CD4-positive, alpha-beta T cell treated with Interleukin-21 for 1 hour (primary cell): ENCODE measurements around the gene PKD2.
"Not testable (repeated sequence)": the region's sequence is repeated elsewhere in the genome, so short reads cannot be mapped to it uniquely, and the experiment has no call there.

Experiments used
- DNase-seq: peaks from one replicate; pipeline ENCODE4 v3.0.0-alpha.2; 2020

The PKD2 gene

DNA sequence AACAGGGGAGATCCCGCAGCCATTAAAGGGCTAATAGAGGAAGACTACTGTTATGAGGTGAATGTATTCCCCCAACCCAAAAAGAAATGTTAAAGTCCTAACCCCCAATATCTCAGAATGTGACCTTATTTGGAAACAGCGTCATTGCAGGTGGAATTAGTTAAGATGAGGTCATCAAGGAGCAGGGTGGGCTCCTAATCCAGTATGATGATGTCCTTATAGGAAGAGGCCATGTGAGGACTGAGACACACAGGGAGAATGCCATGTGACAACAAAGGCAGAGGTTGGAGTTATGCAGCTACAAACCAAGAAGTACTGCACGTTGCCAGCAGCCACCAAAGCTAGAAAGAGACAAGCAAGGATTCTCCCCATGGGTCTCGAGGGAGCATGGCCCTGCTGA is 17.7 kb upstream of the PKD2 start:
- DNase-seq: no peak

DNA sequence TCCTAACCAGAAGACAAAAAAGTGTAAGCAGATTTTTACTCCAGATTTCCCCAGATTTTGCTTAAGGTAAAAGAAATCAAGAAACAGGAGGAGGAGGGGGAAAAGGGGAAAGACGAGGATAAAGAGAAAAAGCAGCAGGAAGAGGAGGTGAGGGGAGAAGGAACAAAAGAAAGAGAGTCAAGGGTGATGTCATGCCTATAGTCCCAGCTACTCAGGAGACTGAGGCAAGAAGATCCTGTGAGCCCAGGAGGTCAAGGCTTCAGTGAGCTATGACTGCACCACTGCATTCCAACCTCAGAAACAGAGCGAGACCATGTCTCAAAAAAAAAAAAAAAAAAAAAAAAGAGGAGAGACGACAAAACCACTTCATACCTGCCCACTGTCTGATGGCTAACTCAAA is 12.0 kb upstream of the PKD2 start:
- DNase-seq: no peak

DNA sequence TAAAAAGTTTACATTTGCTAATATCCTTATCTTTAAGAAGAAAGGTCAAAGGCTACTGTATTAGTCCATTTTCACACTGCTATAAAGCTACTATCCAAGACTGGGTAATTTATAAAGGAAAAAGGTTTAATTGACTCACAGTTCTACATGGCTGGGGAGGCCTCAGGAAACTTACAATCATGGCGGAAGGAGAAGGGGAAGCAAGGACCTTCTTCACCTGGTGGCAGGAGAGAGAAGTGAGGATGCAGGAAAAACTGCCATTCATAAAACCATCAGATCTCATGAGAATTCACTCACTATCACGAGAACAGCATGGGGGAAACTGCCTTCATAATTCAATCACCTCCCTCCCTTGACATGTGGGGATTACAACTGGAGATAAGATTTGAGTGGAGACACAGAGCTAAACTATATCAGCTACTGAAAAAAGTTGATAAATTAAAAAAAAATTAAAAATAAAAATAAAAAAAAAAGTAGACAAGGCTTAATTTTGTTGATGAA is 8.2 kb upstream of the PKD2 start:
- DNase-seq: not testable (repeated sequence)

DNA sequence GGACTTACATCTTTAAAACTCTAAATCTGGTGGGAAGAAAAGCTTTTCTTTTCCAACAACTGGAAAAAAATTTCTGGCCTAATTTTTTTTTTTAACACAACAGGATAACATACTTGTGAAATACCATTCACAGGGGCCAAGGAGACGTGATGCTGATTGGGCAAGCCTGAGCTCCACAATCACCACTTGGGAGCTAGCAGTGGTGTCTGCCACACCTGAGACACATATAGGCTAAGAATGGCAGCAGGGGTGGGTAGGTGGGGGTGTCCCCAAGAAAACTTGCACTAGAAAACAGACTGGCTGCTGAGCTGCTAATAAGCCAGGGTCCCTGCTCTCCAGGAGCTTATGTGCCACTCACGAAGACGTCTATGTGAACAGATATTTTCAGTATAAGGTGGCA is 5.6 kb upstream of the PKD2 start:
- no peak for DNase-seq

DNA sequence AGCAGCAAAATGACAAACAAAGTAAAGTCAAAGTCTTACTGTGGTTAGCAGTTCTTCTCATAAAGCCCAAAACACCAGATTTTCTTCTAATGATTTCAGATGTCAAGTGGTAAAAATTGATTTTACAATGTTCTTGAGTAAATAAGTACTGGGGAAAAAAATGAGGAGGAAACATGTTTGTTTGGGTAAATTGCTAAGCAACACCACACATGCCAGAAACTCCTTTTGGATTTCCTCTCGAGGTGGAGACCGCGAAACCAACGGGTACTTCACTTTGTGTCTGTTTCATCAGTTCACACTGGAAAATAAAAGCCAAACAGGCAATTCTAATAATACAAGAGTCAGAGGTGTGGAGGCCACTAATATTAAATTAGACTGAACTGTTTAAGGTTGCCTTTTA is 4.6 kb upstream of the PKD2 start:
- DNase-seq: no peak

DNA sequence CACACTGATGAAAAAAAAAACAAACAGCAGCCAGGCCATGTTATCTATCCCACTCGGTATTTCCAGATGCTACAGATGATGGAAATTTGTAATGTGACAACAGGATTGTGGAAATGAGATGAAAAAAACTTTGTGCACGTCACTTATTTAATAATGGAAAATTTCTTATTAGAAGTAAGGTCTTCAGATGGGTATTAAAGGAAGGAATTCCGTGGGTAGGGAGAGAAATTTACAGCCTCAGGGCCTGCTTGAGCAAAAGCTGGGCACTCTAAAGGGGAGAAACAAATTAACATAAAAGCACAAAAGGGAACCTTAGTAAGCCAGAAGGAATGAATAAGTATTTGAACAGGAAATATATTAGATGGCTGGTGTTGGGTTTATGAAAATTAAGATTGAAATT is 4.2 kb upstream of the PKD2 start:
- no peak for DNase-seq

DNA sequence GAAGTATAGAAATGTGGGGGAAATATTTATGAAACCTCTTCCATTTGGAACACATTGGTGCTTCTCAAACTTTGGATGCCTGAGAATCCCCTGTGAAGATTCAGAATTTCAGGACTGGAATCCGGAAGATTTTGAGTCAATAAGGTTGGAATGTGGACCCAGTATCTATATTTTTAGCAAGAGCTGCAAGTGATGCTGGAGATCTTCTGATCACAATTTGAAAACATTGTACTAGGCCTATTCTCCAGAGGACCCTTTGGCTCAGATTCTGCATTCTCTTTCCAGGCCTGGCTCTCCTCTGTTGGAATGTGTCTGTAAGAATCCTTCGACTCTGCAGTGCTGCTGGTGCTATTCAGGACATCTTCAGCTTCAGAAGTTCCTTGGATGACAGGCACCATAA is 2.4 kb upstream of the PKD2 start:
- DNase-seq: no peak

DNA sequence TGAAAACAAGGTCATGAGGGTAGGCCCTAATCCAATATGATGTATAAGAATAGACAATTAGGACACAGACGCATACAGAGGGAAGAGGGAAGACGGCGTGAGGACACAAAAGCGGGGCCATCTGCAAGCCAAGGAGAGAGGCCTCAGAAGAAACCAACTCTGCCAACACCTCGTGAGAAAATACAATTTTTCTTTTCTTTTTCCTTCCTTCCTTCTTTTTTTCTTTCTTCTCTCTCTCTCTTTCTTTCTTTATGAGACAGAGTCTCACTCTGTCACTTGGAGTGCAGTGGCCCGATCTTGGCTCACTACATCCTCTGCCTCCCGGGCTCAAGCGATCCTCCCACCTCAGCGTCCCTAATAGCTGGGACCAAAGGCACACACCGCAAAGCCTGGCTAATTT is 1.5 kb upstream of the PKD2 start:
- no peak for DNase-seq

DNA sequence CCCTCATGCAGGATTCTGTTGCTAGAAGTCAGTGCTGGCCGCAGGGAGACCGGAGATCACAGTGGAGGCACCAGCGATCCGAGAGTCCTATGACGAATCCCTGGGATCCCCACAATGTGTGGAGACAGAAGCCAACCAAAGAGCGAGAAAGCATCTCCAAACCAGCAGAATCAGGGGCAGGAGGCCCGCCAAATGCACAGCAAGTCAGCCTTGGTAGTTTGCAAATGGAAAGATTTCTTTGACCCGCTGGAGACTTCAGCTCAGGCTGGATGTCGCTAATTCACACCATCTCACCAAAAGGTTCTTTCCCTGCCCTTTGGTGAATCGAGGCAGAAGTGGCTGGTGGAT is 505 bp upstream of the PKD2 start:
- no peak for DNase-seq

DNA sequence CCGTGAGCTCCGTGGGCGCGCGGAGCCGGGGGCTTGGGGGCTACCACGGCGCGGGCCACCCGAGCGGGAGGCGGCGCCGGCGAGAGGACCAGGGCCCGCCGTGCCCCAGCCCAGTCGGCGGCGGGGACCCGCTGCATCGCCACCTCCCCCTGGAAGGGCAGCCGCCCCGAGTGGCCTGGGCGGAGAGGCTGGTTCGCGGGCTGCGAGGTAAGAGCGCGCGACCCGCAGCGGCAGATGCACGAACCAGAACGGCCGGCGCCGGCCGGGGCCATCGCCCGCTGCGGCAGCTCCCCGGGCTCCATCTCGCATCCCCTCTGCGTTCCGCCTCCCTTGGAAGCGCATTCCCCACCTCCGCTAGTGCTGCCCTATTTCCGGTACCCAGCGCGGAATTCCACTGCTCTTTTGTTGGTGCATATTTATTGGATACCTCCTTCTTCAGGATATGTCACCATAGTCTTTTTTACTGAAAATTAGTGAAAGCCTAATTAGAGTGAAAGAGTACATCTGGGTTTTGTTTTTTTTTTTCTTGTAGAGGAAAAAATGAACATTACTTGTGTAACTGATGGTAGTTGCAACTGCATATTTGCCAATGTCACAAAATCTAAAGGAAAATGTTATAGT is 797 bp downstream of the PKD2 start:
- no peak for DNase-seq

DNA sequence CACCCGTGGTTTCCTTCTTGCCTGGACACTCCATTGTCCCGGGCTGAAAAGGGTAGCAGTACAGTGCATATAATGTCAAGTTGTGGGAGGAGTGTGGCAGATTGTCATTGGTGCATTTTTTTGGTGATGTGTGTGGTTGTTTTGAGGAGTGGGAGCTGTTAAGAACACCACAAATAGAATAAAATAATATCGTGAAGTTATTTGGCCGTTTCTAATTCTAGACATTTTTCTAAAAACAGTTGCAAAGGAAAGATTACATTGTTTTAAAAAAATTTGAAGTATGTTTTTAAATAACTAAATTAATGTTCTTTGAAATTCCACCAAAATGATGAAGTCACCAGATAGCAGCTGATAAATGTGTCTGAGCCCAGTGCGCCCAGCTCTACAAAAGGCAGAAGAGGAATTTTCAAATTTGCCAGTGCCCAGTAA is 1.3 kb downstream of the PKD2 start:
- DNase-seq: no peak

DNA sequence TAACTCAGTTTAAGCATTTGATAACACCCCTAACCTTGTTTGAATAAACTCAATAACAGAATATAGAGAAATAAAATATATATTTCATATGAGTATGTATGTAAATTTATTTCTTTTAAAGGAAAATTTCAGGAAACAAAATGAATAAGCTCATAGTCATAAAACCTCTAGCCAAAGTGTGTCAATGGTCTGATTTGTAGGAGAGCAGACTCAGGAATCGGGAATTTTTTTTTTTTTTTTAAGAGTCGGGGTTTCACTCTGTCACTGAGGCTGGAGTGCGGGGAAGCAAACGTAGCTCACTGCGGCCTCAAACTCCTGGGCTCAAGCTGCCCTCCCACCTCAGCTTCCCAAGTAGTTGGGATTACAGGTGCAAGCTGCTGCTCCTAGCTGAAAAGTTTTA is 2.4 kb downstream of the PKD2 start:
- no peak for DNase-seq

DNA sequence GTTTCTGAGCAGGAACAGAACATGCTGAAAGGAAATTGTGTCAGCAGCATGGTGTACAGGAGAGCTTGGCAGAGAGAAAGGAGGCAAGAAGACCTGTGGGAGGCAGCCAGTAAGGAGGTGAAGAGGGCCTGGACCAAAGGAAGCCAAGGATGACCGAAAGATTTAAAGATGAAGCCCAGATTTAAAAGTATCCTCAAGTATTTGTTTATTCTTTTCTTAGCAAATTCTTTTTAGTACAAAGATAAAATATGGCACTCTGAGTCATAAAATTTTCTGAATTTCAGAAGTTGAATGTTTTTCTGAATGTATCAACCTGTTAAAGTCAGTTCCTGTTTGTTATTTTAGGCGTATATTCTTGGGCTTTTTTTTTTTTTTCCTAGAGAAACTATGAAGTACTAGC is 3.5 kb downstream of the PKD2 start:
- no peak for DNase-seq

DNA sequence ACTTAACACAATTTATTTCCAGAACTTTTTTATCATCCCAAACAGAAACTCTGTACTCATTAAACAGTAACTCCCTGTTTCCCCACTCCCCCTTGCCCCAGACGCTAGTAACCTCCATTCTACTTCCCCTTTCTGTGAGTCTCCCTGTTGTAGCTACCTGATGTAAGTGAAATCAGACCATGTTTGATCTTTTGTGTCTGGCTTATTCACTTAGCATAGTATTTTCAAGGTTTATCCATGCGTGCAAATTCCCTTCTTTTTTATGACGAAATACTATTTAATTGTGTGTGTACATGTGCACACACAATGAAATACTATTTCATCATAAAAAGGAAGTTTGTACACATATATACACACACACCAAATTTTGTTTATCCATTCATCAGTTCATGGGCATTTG is 5.2 kb downstream of the PKD2 start:
- DNase-seq: no peak

DNA sequence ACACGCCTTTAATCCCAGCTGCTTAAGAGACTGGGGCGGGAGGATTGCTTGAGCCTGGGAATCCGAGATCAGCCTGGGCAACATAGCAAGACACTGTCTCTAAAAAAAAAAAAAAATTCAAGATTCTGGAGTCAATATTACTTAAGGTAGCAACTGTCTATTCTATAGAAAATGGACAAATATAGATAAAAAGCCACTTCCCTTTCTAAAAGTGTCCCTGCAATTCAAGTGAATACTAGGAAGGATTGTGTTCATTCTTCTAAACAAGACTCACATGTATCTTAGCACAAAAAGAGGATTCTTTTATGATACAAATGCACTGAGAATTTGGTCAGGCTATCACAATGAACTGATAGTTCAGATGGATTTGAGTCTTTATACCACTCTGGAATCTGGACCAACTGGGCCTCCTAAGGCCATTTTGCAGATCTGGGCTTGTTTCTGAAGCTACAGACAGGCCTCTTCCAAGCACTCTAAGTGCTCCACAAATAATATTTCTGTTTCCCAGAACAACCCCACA is 7.0 kb downstream of the PKD2 start:
- no peak for DNase-seq

DNA sequence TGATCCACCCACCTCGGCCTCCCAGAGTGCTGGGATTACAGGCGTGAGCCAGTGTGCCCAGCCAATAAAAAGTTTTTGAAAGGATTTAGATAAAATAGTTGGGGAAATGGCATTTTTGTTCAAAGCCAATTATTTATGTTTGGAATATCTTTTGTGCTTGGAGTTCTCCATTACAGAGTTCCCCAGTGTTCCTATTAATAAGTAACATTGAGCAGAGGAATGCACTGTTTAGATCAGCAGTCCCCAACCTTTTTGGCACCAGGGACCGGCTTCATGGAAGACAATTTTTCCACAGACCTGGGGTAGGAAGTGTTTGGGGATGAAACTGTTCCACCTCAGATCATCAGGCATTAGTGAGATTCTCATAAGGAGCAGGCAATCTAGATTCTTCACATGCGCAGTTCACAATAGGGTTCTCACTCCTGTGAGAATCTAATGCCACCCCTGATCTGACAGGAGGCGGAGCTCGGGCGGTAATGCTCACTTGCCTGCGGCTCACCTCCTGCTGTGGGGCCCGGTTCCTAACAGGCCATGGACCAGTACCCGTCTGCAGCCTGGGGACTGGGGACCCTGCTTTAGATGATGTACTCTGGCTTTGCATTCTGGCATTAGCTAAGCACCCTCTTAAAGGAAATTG is 8.3 kb downstream of the PKD2 start:
- no peak for DNase-seq

DNA sequence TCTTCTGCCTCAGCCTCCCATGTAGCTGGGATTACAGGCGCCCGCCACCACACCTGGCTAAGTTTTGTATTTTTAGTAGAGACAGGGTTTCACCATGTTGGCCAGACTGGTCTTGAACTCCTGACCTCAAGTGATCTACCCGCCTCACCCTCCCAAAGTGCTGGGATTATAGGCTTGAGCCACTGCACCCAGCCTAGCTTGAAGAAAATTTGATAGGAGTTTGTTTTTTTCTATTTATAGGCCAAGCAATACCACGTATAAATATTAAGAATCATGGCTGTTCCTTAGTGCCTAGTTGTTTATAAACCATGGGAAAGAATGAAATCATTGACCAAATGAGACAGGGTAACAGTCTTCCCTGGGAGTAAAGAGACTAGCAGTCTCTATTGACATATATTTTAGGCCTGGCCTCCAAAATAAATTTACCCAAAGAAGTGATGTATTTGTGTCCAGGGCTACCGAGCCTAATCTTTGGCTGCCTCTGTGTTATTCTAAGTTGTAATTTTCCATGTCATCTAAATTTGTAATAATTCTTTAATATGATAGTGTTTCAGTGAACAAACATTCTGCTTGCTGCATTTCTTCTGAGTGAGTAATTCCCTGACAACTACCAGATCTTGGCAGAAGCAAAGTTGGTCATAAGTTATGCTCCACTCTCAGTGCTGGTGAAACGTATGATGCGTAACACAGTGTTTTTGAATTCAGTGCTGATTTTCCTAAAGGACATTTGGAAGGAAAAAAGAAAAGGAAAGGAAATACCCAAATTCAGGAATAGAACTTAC is 10.3 kb downstream of the PKD2 start:
- DNase-seq: no peak

DNA sequence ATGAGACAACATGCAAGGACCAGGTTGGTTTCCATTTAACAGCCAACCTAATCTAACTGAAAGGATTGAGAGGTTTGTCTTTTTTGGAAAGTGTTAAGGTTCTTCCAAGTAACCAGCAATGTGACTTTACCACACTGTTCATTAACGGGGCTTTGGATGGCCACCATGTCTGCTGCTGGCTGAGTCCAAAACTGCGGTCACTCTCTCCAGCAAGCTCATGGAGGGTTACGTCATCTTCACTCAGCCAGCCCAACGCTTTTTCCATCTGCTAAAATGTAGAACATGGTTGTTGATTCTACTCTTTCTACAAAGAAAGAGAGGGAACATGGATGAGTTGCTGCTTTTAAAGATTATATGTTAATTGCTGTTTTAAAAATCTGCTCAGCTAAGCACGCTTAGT is 11.0 kb downstream of the PKD2 start:
- no peak for DNase-seq

DNA sequence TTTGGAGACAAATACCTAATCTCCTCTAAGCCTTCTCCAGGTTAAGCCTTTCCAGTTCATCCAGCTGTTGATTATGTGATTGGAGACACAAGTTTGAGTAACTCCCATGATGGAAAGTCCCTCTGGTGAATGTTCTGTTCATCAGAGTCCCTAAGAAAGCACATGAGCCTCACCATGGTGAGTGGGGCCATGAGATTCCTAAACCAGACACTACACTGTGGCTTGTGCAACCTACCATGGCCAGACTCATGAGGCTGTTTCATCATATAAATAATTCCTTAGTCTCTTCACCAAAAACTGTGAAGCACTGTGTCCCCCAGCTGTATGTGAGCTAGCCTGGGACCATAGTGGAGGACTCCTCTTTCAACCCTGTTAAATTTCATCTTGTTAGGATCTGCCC is 14.4 kb downstream of the PKD2 start:
- no peak for DNase-seq

DNA sequence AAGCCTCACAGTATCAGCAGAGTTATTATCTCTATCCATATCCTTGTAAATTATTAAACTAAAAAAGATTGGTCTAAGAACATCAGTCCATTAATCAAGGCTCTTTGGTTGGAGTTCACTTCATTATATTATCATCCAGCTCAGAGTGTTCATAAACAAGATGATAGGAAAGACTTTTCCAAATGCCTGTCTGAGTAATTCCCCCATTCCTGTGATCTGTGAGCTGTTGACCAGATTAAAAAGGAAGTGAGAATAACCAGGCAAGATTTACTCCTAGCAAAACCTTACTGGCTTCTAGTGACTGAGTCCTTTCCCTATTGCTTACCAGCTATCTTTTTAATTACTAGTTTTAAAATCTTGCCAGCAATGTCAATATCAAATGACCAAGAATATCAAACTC is 14.9 kb downstream of the PKD2 start:
- DNase-seq: no peak

DNA sequence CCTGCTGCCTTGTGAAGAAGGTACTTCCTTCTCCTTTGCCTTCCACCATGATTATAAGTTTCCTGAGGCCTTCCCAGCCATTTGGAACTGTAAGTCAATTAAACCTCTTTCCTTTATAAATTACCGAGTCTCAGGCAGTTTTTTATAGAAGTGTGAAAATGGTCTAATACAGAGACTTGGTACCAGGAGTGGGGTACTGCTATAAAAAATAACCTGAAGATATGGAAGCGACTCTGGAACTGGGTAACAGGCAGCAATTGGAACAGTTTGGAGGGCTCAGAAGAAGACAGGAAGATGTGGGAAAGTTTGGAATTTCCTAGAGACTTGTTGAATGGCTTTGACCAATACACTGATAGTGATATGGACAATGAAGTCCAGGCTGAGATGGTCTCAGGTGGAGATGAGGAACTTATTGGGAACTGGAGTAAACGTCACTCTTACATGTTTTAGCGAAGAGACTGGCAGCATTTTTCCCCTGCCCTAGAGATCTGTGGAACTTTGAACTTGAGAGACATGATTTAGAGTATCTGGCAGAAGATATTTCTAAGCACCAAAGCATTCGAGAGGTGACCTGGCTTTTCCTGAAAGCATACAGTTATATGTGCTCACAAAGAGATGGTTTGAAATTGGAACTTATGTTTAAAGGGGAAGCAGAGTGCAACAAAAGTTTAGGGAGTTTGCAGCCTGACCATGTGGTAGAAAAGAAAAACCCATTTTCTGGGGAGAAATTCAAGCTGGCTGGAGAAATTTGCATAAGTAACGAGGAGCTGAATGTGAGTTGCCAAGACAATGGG is 18.6 kb downstream of the PKD2 start:
- DNase-seq: not testable (repeated sequence)

DNA sequence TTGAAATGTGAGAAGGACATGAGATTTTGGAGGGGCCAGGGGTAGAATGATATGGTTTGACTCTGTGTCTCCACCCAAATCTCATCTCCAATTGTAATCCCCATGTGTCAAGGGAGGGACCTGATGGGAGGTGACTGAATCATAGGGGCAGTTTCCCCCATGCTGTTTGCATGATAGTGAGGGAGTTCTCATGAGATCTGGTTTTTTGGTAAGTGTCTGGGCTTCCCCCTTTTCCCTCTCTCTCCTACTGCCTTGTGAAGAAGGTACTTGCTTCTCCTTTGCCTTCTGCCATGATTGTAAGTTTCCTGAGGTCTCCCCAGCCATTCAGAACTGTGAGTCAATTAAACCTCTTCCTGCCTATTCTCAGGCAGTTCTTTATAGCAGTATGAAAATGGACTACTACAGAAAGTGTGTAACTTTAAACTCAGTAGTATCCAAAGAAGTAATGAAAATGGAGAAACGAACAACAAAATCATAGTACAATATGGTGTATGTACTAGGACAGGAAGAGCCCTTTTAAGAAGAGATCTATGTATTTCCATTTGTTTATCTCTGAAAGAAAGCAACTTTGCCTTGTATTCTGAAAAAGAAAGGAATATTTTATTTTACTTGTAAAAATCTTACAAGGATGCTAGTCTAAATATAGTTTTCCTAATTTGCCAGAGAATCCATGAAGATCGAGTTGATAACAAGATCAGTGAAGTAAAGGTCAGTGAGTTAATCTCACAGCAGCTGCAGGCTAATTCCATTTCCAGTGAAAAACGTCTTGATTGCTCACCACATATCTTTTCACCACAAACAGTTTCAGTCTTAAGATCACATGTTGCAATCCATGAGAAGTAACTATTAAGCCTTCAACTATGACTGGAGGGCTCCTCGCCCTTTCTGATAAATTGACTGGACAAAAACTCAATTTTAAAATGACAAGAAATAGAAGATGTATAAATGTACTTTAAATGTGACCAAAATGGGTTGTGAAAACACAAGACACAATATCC is 20.5 kb downstream of the PKD2 start:
- DNase-seq: no peak
